Measurements from ENCODE around the gene ITPK1. TPM values are rescaled to one million over a fixed set of nuclear protein-coding genes. Genes with fewer than 3 reads are reported as not detected.
A peak's percentile ranks its signal among the peaks of the same experiment; 100 is the strongest.

Gene ITPK1
- total RNA-seq, 1 experiment from 2014 or later, result 88.6 TPM

- peaks cover 96% of the 10 kb centered on the region for H3K4me1 ChIP-seq (replicated peaks; ENCODE audit: insufficient read depth)
- POLR2A ChIA-PET (ENCODE audit: unreplicated experiment), result no interaction called here
- intact Hi-C loops (cut with micrococcal nuclease; ENCODE audit: unreplicated experiment), result loop anchor here (1.0 to 2.0 kb wide), 2 partner anchors 9 to 70 kb away; no protein-coding TSS in a partner anchor
- H3K4me2 ChIP-seq, result peak overlapping the region; percentile 83
- TF ChIP-seq EZH2 (IDR thresholded peaks at IDR 0.05; ENCODE audit: low read depth), result no peak
- TF ChIP-seq, protein P1, sequence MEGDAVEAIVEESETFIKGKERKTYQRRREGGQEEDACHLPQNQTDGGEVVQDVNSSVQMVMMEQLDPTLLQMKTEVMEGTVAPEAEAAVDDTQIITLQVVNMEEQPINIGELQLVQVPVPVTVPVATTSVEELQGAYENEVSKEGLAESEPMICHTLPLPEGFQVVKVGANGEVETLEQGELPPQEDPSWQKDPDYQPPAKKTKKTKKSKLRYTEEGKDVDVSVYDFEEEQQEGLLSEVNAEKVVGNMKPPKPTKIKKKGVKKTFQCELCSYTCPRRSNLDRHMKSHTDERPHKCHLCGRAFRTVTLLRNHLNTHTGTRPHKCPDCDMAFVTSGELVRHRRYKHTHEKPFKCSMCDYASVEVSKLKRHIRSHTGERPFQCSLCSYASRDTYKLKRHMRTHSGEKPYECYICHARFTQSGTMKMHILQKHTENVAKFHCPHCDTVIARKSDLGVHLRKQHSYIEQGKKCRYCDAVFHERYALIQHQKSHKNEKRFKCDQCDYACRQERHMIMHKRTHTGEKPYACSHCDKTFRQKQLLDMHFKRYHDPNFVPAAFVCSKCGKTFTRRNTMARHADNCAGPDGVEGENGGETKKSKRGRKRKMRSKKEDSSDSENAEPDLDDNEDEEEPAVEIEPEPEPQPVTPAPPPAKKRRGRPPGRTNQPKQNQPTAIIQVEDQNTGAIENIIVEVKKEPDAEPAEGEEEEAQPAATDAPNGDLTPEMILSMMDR (conservative IDR thresholded peaks at IDR 0.05), result no peak
- H3F3A ChIP-seq (ENCODE audit: insufficient read depth, low read depth), result peaks cover 64% of the 10 kb centered on the region
- no peaks in the 10 kb centered on the region for H4K20me1 ChIP-seq (ENCODE audit: insufficient read depth)
- H3K9me3 ChIP-seq (ENCODE audit: insufficient read depth, low read depth), result no peaks in the 10 kb centered on the region
- H3K27ac ChIP-seq, result peak overlapping the region; percentile 99
- H2AFZ ChIP-seq, result no peak overlapping the region
- no peaks in the 10 kb centered on the region; the same call in 1 of the 2 replicates for H3K36me3 ChIP-seq (ENCODE audit: low read depth)
- H3K4me3 ChIP-seq, result peak overlapping the region; percentile 37; the same call in 1 of the 2 replicates
- H3K27me3 ChIP-seq (ENCODE audit: insufficient read depth, low read depth), result no peaks in the 10 kb centered on the region
- peaks cover 66% of the 10 kb centered on the region for H3K79me2 ChIP-seq (ENCODE audit: low read depth)
- BruUV-seq (replicated peaks), result no TSS peak
- H3K9me2 ChIP-seq (ENCODE audit: insufficient read depth), result no peaks in the 10 kb centered on the region
- CTCF ChIA-PET, result no interaction called here
- peak; percentile 74 to 86 for DNase-seq
These were observed 70.5 kb downstream of the ITPK1 start for GRCh38 chr14:93045211-93045674.

GRCh38 chr14:93044556-93044955 lies 71.2 kb downstream of the ITPK1 start:
- Histone ChIP-seq H3K27me3 (ENCODE audit: insufficient read depth, low read depth) (no peaks in the 10 kb centered on the region), H3K4me3 (peak overlapping the region; percentile 37; the same call in 1 of the 2 replicates), H2AFZ (no peak overlapping the region), H3K4me1 (replicated peaks; ENCODE audit: insufficient read depth) (peaks cover 96% of the 10 kb centered on the region), H3K9me2 (ENCODE audit: insufficient read depth) (no peaks in the 10 kb centered on the region), H3F3A (ENCODE audit: insufficient read depth, low read depth) (peaks cover 60% of the 10 kb centered on the region), H3K9me3 (ENCODE audit: insufficient read depth, low read depth) (no peaks in the 10 kb centered on the region), H3K27ac (peak overlapping the region; percentile 99), H4K20me1 (ENCODE audit: insufficient read depth) (no peaks in the 10 kb centered on the region), H3K36me3 (ENCODE audit: low read depth) (no peaks in the 10 kb centered on the region; the same call in 1 of the 2 replicates), H3K4me2 (peak overlapping the region; percentile 83), H3K79me2 (ENCODE audit: low read depth) (peaks cover 73% of the 10 kb centered on the region)
- TF ChIP-seq, protein P1 (conservative IDR thresholded peaks at IDR 0.05), result no peak
- TF ChIP-seq EZH2 (IDR thresholded peaks at IDR 0.05; ENCODE audit: low read depth), result no peak
- peak; percentile 46 to 67 for DNase-seq
- BruUV-seq (replicated peaks), result no TSS peak
- CTCF ChIA-PET, result interaction anchor here (0.6 kb wide), 1 partner anchor 115 kb away, joined by 5 read pairs; no protein-coding TSS in a partner anchor
- POLR2A ChIA-PET (ENCODE audit: unreplicated experiment), result no interaction called here
- intact Hi-C loops (cut with micrococcal nuclease; ENCODE audit: unreplicated experiment), result loop anchor here (2.0 kb wide), 1 partner anchor 70 kb away; no protein-coding TSS in a partner anchor

GRCh38 chr14:93044121-93044520 lies 71.6 kb downstream of the ITPK1 start:
- Histone ChIP-seq H3K27me3 (ENCODE audit: insufficient read depth, low read depth) (no peaks in the 10 kb centered on the region), H3K4me2 (peak overlapping the region; percentile 83), H3K36me3 (ENCODE audit: low read depth) (no peaks in the 10 kb centered on the region; the same call in 1 of the 2 replicates), H2AFZ (no peak overlapping the region), H3K9me3 (ENCODE audit: insufficient read depth, low read depth) (no peaks in the 10 kb centered on the region), H3K4me1 (replicated peaks; ENCODE audit: insufficient read depth) (peaks cover 96% of the 10 kb centered on the region), H3F3A (ENCODE audit: insufficient read depth, low read depth) (peaks cover 60% of the 10 kb centered on the region), H3K27ac (peak overlapping the region; percentile 99), H3K4me3 (peak overlapping the region; percentile 38; the same call in 1 of the 2 replicates), H3K79me2 (ENCODE audit: low read depth) (peaks cover 77% of the 10 kb centered on the region), H3K9me2 (ENCODE audit: insufficient read depth) (no peaks in the 10 kb centered on the region), H4K20me1 (ENCODE audit: insufficient read depth) (no peaks in the 10 kb centered on the region)
- no TSS peak for BruUV-seq (replicated peaks)
- TF ChIP-seq, protein P1 (conservative IDR thresholded peaks at IDR 0.05), result no peak
- intact Hi-C loops (cut with micrococcal nuclease; ENCODE audit: unreplicated experiment), result loop anchor here (2.0 kb wide), 1 partner anchor 69 kb away; no protein-coding TSS in a partner anchor
- ChIA-PET POLR2A (ENCODE audit: unreplicated experiment) (interaction anchor here (0.6 kb wide), 1 partner anchor 57 kb away, joined by 5 read pairs; no protein-coding TSS in a partner anchor), CTCF (interaction anchor here (0.6 kb wide), 1 partner anchor 116 kb away, joined by 5 read pairs; no protein-coding TSS in a partner anchor)
- DNase-seq, result peak; percentile 47 to 86
